ENCODE data around the gene SREBF1. TPM values are rescaled to one million over a fixed set of nuclear protein-coding genes. Genes with fewer than 3 reads are reported as not detected.

SREBF1 gene
- total RNA-seq, 1 donor from 2014 or later: 85.0 TPM

- H3K4me3 Mint-ChIP-seq (ENCODE audit: low read depth): no peak overlapping the region
- no peak for TF ChIP-seq CTCF (IDR thresholded peaks at IDR 0.05; ENCODE audit: unreplicated experiment)
- no peaks in the 10 kb centered on the region for H3K9me3 Mint-ChIP-seq (ENCODE audit: low read depth)
- DNase-seq (ENCODE audit: low spot score, unreplicated experiment): no peak
- H3K4me1 Mint-ChIP-seq (ENCODE audit: low read depth): peaks cover 14% of the 10 kb centered on the region
- H3K36me3 Mint-ChIP-seq (ENCODE audit: insufficient read depth): no peaks in the 10 kb centered on the region
- no peaks in the 10 kb centered on the region for H3K27me3 Mint-ChIP-seq
- no peak overlapping the region for H3K27ac Mint-ChIP-seq
These were observed 7.3 kb upstream of the SREBF1 start for GRCh38 chr17:17844079-17844478.

- Mint-ChIP-seq H3K27ac (no peak overlapping the region), H3K4me1 (ENCODE audit: low read depth) (peaks cover 20% of the 10 kb centered on the region), H3K4me3 (ENCODE audit: low read depth) (no peak overlapping the region), H3K27me3 (no peaks in the 10 kb centered on the region), H3K36me3 (ENCODE audit: insufficient read depth) (no peaks in the 10 kb centered on the region), H3K9me3 (ENCODE audit: low read depth) (no peaks in the 10 kb centered on the region)
- DNase-seq (ENCODE audit: low spot score, unreplicated experiment): no peak
- no peak for TF ChIP-seq CTCF (IDR thresholded peaks at IDR 0.05; ENCODE audit: unreplicated experiment)
These were observed 6.3 kb upstream of the SREBF1 start for GRCh38 chr17:17843096-17843495.

- Mint-ChIP-seq H3K36me3 (ENCODE audit: insufficient read depth) (no peaks in the 10 kb centered on the region), H3K4me1 (ENCODE audit: low read depth) (peaks cover 26% of the 10 kb centered on the region), H3K4me3 (ENCODE audit: low read depth) (no peak overlapping the region), H3K27me3 (no peaks in the 10 kb centered on the region), H3K27ac (no peak overlapping the region), H3K9me3 (ENCODE audit: low read depth) (no peaks in the 10 kb centered on the region)
- no peak for TF ChIP-seq CTCF (IDR thresholded peaks at IDR 0.05; ENCODE audit: unreplicated experiment)
- no peak for DNase-seq (ENCODE audit: low spot score, unreplicated experiment)
These were observed 5.5 kb upstream of the SREBF1 start for GRCh38 chr17:17842111-17842876.

GRCh38 chr17:17841601-17842025, 4.8 kb upstream of the SREBF1 start:
- Mint-ChIP-seq H3K4me1 (ENCODE audit: low read depth) (peaks cover 28% of the 10 kb centered on the region), H3K36me3 (ENCODE audit: insufficient read depth) (no peaks in the 10 kb centered on the region), H3K4me3 (ENCODE audit: low read depth) (no peak overlapping the region), H3K9me3 (ENCODE audit: low read depth) (no peaks in the 10 kb centered on the region), H3K27ac (no peak overlapping the region), H3K27me3 (no peaks in the 10 kb centered on the region)
- DNase-seq (ENCODE audit: low spot score, unreplicated experiment): no peak
- TF ChIP-seq CTCF (IDR thresholded peaks at IDR 0.05; ENCODE audit: unreplicated experiment): no peak

- H3K27me3 Mint-ChIP-seq: no peaks in the 10 kb centered on the region
- H3K36me3 Mint-ChIP-seq (ENCODE audit: insufficient read depth): no peaks in the 10 kb centered on the region
- no peak for TF ChIP-seq CTCF (IDR thresholded peaks at IDR 0.05; ENCODE audit: unreplicated experiment)
- peak overlapping the region; percentile 94 for H3K27ac Mint-ChIP-seq
- no peaks in the 10 kb centered on the region for H3K9me3 Mint-ChIP-seq (ENCODE audit: low read depth)
- DNase-seq (ENCODE audit: low spot score, unreplicated experiment): no peak
- H3K4me3 Mint-ChIP-seq (ENCODE audit: low read depth): peak overlapping the region; percentile 59
- H3K4me1 Mint-ChIP-seq (ENCODE audit: low read depth): peaks cover 29% of the 10 kb centered on the region
These were observed 4.2 kb upstream of the SREBF1 start for GRCh38 chr17:17840751-17841591.
